Spleen (tissue), 7 donors: ENCODE measurements around the gene NOSIP.

ENCODE experiments used
- POLR2A ChIP-seq, 3 donors: fragments of 450-650 bp; IDR thresholded peaks; one replicate each; pipeline ENCODE4 v1.5.1; 2017; ENCODE audit warnings: antibody characterized with exemption in 3 of 3, mild to moderate bottlenecking in 1 of 3
- POLR2AphosphoS5 ChIP-seq, 3 donors: sonication (generic); formaldehyde crosslinking; IDR thresholded peaks; one replicate each; pipeline ENCODE4 v1.5.1; 2017; ENCODE audit warnings: antibody characterized with exemption in 3 of 3
- TF ChIP-seq, protein P1 (sequence below), 11 experiments: fragments of 200-600 bp in 7 of 11; fragments of 450-650 bp in 4 of 11; sonication (generic) in 4 of 11; IDR thresholded peaks in 8 of 11; conservative IDR thresholded peaks in 3 of 11; 1 replicate in 7 of 11; 2 replicates in 4 of 11; pipeline versions ENCODE4 v1.4.0 to v1.8.0; 2016 to 2021; ENCODE audit warnings: antibody characterized with exemption in 11 of 11, inconsistent platforms in 4 of 11, mild to moderate bottlenecking in 1 of 11
- donor health status: DM: no; HTN: no; CAD: no; lungs with moderate emphysema.
- donor health status: DM: no; HTN: no; CAD: no.
- donor health status: DM: no; HTN: no; CAD: no.

DNA sequence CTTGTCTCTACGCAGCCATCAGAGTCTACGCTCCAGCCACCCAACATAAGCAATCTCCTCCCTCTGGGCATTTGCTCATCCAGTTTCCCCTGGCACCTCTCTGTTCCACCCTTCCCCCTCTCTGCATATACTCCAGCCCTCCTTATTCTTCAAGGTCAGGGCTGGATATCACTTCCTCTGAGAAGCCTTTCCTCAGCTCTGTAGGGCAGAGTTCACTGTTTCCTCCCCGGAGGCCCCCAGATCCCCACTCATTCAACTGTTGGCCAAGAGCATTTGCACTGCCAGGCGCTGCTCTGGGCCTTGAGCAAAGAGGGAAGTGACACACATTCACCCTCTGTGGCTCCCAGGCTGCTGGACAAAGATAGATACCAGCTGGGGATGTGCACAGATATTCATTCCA, 64.6 kb downstream of the NOSIP start:
- TF ChIP-seq, protein P1, sequence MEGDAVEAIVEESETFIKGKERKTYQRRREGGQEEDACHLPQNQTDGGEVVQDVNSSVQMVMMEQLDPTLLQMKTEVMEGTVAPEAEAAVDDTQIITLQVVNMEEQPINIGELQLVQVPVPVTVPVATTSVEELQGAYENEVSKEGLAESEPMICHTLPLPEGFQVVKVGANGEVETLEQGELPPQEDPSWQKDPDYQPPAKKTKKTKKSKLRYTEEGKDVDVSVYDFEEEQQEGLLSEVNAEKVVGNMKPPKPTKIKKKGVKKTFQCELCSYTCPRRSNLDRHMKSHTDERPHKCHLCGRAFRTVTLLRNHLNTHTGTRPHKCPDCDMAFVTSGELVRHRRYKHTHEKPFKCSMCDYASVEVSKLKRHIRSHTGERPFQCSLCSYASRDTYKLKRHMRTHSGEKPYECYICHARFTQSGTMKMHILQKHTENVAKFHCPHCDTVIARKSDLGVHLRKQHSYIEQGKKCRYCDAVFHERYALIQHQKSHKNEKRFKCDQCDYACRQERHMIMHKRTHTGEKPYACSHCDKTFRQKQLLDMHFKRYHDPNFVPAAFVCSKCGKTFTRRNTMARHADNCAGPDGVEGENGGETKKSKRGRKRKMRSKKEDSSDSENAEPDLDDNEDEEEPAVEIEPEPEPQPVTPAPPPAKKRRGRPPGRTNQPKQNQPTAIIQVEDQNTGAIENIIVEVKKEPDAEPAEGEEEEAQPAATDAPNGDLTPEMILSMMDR (IDR thresholded peaks at IDR 0.05 in 8 of 11, conservative IDR thresholded peaks at IDR 0.05 in 3 of 11), result no peak
- TF ChIP-seq POLR2A (IDR thresholded peaks at IDR 0.05) (no peak), POLR2AphosphoS5 (IDR thresholded peaks at IDR 0.05) (peak in 2 of 3 donors; percentile 54 to 75)
